H9 (cell line): ENCODE measurements around the gene CEMIP2. TPM values are rescaled to one million over a fixed set of nuclear protein-coding genes. Genes with fewer than 3 reads are reported as not detected.

Source experiments
- DNase-seq: peaks from one replicate; pipeline ENCODE4 v3.0.0-alpha.2; 2017
- H2AFZ ChIP-seq: one replicate; pipeline ENCODE4 v1.6.1; 2013; ENCODE audit warnings: mild to moderate bottlenecking, low read length, control low read depth, moderate library complexity
- H2AK5ac ChIP-seq: 2 replicates; pipeline ENCODE4 v1.6.1; 2013; ENCODE audit warnings: low read length, control low read depth, mixed read lengths; ENCODE audit not compliant: insufficient read length
- H2BK120ac ChIP-seq: one replicate; pipeline ENCODE4 v1.6.1; 2013; ENCODE audit warnings: low read depth, mild to moderate bottlenecking, low read length, control low read depth, inconsistent platforms; ENCODE audit not compliant: poor library complexity, severe bottlenecking
- H2BK12ac ChIP-seq: 2 replicates; pipeline ENCODE4 v1.6.1; 2013; ENCODE audit warnings: low read length, control low read depth, mixed read lengths, low read depth; ENCODE audit not compliant: insufficient read length
- H2BK15ac ChIP-seq: 2 replicates; pipeline ENCODE4 v1.6.1; 2013; ENCODE audit warnings: low read depth, low read length, control low read depth
- H2BK20ac ChIP-seq: one replicate; pipeline ENCODE4 v1.6.1; 2013; ENCODE audit warnings: low read depth, mild to moderate bottlenecking, low read length, control low read depth, inconsistent platforms; ENCODE audit not compliant: poor library complexity, severe bottlenecking
- H2BK5ac ChIP-seq: 2 replicates; pipeline ENCODE4 v1.6.1; 2013; ENCODE audit warnings: low read length, control low read depth, mixed read lengths; ENCODE audit not compliant: insufficient read length
- H3K14ac ChIP-seq: 2 replicates; pipeline ENCODE4 v1.6.1; 2013; ENCODE audit warnings: low read length, control low read depth; ENCODE audit not compliant: insufficient read depth
- H3K18ac ChIP-seq: 2 replicates; pipeline ENCODE4 v1.6.1; 2013; ENCODE audit warnings: low read depth, mild to moderate bottlenecking, mixed read lengths, low read length, control low read depth; ENCODE audit not compliant: insufficient read length
- H3K23ac ChIP-seq: 2 replicates; pipeline ENCODE4 v1.6.1; 2013; ENCODE audit warnings: low read length, control low read depth, mixed read lengths, low read depth; ENCODE audit not compliant: insufficient read length
- H3K23me2 ChIP-seq: 2 replicates; pipeline ENCODE4 v1.6.1; 2013; ENCODE audit warnings: low read depth, mild to moderate bottlenecking, mixed read lengths, low read length, control low read depth; ENCODE audit not compliant: insufficient read length, poor library complexity, severe bottlenecking
- H3K27ac ChIP-seq: 2 replicates; pipeline ENCODE4 v1.5.1; 2013; ENCODE audit warnings: low read length, control low read depth, mixed read lengths, low read depth; ENCODE audit not compliant: insufficient read length
- H3K27me3 ChIP-seq: 2 replicates; pipeline ENCODE4 v1.6.1; 2013; ENCODE audit warnings: low read length, control low read depth, inconsistent platforms; ENCODE audit not compliant: insufficient read depth
- H3K4ac ChIP-seq: 2 replicates; pipeline ENCODE4 v1.6.1; 2013; ENCODE audit warnings: low read depth, mild to moderate bottlenecking, control low read depth, inconsistent platforms, low read length, moderate library complexity
- H3K4me1 ChIP-seq: 2 replicates; pipeline ENCODE4 v1.6.1; 2013; ENCODE audit warnings: low read length, control low read depth, inconsistent platforms; ENCODE audit not compliant: insufficient read depth
- H3K4me2 ChIP-seq: 2 replicates; pipeline ENCODE4 v1.6.1; 2013; ENCODE audit warnings: low read length, control low read depth, mixed read lengths; ENCODE audit not compliant: insufficient read length, insufficient read depth
- H3K56ac ChIP-seq: 2 replicates; pipeline ENCODE4 v1.6.1; 2013; ENCODE audit warnings: low read depth, mild to moderate bottlenecking, mixed read lengths, low read length, control low read depth; ENCODE audit not compliant: insufficient read length
- H3K79me1 ChIP-seq: 2 replicates; pipeline ENCODE4 v1.6.1; 2013; ENCODE audit warnings: low read depth, mild to moderate bottlenecking, moderate library complexity, low read length, control low read depth, inconsistent platforms; ENCODE audit not compliant: insufficient read depth, poor library complexity, severe bottlenecking
- H3K79me2 ChIP-seq: 2 replicates; pipeline ENCODE4 v1.6.1; 2013; ENCODE audit warnings: low read length, control low read depth, inconsistent platforms; ENCODE audit not compliant: insufficient read depth
- H3K9ac ChIP-seq: 2 replicates; pipeline ENCODE4 v1.6.1; 2013; ENCODE audit warnings: low read length, control low read depth, mixed read lengths; ENCODE audit not compliant: insufficient read length; ENCODE audit errors: extremely low read depth
- H3K9me3 ChIP-seq: one replicate; pipeline ENCODE4 v1.6.1; 2013; ENCODE audit warnings: low read depth, low read length, inconsistent platforms; ENCODE audit not compliant: control insufficient read depth
- H3T11ph ChIP-seq: one replicate; pipeline ENCODE4 v1.6.1; 2013; ENCODE audit warnings: mild to moderate bottlenecking, low read length, control low read depth, inconsistent platforms
- H4K20me1 ChIP-seq: one replicate; pipeline ENCODE4 v1.6.1; 2013; ENCODE audit not compliant: control insufficient read depth, insufficient read length, insufficient read depth
- H4K5ac ChIP-seq: 2 replicates; pipeline ENCODE4 v1.6.1; 2013; ENCODE audit warnings: low read depth, mild to moderate bottlenecking, mixed read lengths, low read length, control low read depth; ENCODE audit not compliant: insufficient read length
- H4K8ac ChIP-seq: replicated peaks from 2 replicates; pipeline ENCODE4 v1.6.1; 2013; ENCODE audit warnings: low read length, control low read depth, mixed read lengths, low read depth; ENCODE audit not compliant: insufficient read length
- H4K91ac ChIP-seq: 2 replicates; pipeline ENCODE4 v1.6.1; 2013; ENCODE audit warnings: low read depth, mild to moderate bottlenecking, moderate library complexity, mixed read lengths, low read length, control low read depth; ENCODE audit not compliant: insufficient read length
- H3K27ac Mint-ChIP-seq, 3 experiments: 2 replicates in 2 of 3; 3 replicates in 1 of 3; pipeline ENCODE4 v1.8.0; 2020 to 2021; ENCODE audit warnings: mixed read lengths in 3 of 3, mild to moderate bottlenecking in 1 of 3, moderate library complexity in 1 of 3
- H3K27me3 Mint-ChIP-seq: 2 replicates; pipeline ENCODE4 v1.8.0; 2021; ENCODE audit warnings: low read depth, mild to moderate bottlenecking, moderate library complexity, mixed read lengths
- H3K36me3 Mint-ChIP-seq, 3 experiments: 2 replicates in 2 of 3; 3 replicates in 1 of 3; pipeline ENCODE4 v1.8.0; 2020 to 2021; ENCODE audit warnings: low read depth in 3 of 3, mixed read lengths in 3 of 3; ENCODE audit not compliant: insufficient read depth in 1 of 3
- H3K4me1 Mint-ChIP-seq, 2 experiments: 2 replicates each; pipeline ENCODE4 v1.8.0; 2020; ENCODE audit warnings: mixed read lengths in 2 of 2
- H3K4me3 Mint-ChIP-seq, 2 experiments: 2 replicates in 1 of 2; 3 replicates in 1 of 2; pipeline ENCODE4 v1.8.0; 2020 to 2021; ENCODE audit warnings: mild to moderate bottlenecking in 2 of 2, mixed read lengths in 2 of 2, moderate library complexity in 1 of 2
- H3K9me3 Mint-ChIP-seq, 2 experiments: 2 replicates in 1 of 2; 3 replicates in 1 of 2; pipeline ENCODE4 v1.8.0; 2020; ENCODE audit warnings: mild to moderate bottlenecking in 2 of 2, mixed read lengths in 2 of 2, moderate library complexity in 1 of 2
- CTCF ChIP-seq: fragments of 200-600 bp; sonication (generic); conservative IDR thresholded peaks from 3 replicates; pipeline ENCODE4 v1.8.0; 2021; ENCODE audit warnings: antibody characterized with exemption, mild to moderate bottlenecking
- total RNA-seq: library from RNA; stranded (reverse); gene quantifications from 2 replicates; pipeline ENCODE4 v1.2.1, GENCODE V29; 2021

Gene CEMIP2
- total RNA-seq, 1 experiment from 2014 or later, result 77.2 TPM

DNA sequence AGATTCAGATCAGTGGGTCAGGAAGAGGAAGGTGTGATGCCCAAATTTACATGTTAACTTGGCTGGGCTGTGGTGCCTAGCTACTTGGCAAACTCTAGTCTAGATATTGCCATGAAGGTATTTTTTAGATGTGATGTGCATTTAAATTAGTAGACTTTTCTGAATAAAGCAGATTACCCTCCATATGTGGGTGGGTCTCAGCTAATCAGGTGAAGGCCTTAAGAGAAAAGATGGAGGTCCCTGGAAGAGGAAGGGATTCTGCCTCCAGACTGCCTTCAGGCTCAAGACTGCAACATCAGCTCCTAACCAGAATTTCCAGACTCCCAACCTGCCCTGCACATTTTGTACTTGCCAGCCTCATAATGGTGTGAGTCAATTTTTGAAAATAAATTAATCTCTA is 115.8 kb downstream of the CEMIP2 start:
- Mint-ChIP-seq H3K36me3 (no peaks in the 10 kb centered on the region), H3K4me3 (no peak overlapping the region), H3K27me3 (no peaks in the 10 kb centered on the region), H3K9me3 (peaks cover 0 to 3% of the 10 kb centered on the region in 2 experiments; a peak in 1 of 5 replicates), H3K27ac (peak overlapping the region in 1 of 3 experiments; percentile 37; a peak in 1 of 7 replicates), H3K4me1 (peaks cover under 1% of the 10 kb centered on the region in 2 experiments; a peak in 3 of 4 replicates)
- Histone ChIP-seq H2AK5ac (no peak overlapping the region), H3K14ac (no peak overlapping the region), H4K20me1 (no peaks in the 10 kb centered on the region), H4K91ac (no peak overlapping the region), H2BK5ac (no peak overlapping the region), H2AFZ (no peak overlapping the region), H3K4ac (no peak overlapping the region), H3K18ac (no peak overlapping the region), H2BK20ac (no peak overlapping the region), H3K4me1 (peaks cover under 1% of the 10 kb centered on the region; the same call in 1 of the 2 replicates), H3K27me3 (no peaks in the 10 kb centered on the region), H3K27ac (no peak overlapping the region), H3K4me2 (no peak overlapping the region), H3K9me3 (no peaks in the 10 kb centered on the region), H3K79me2 (no peaks in the 10 kb centered on the region), H3K23ac (no peak overlapping the region), H3T11ph (no peak overlapping the region), H3K9ac (no peak overlapping the region), H2BK120ac (no peak overlapping the region), H2BK12ac (no peak overlapping the region), H3K23me2 (no peaks in the 10 kb centered on the region), H3K56ac (no peak overlapping the region), H4K8ac (no peak overlapping the region), H3K79me1 (no peaks in the 10 kb centered on the region), H4K5ac (no peak overlapping the region), H2BK15ac (no peak overlapping the region)
- TF ChIP-seq CTCF, result no peak
- no peak for DNase-seq
